Endodermal cell (in vitro differentiated cells): ENCODE measurements around the gene KCNJ12. TPM values are rescaled to one million over a fixed set of nuclear protein-coding genes. Genes with fewer than 3 reads are reported as not detected.
"Not testable (repeated sequence)": the region's sequence is repeated elsewhere in the genome, so short reads cannot be mapped to it uniquely, and the experiment has no call there.

ENCODE experiments used
- DNase-seq: peaks from one replicate; pipeline ENCODE4 v3.0.0-alpha.2; 2017
- H3K27ac ChIP-seq: 2 replicates; pipeline ENCODE4 v1.5.1; 2013; ENCODE audit warnings: mild to moderate bottlenecking, low read depth, low read length, moderate library complexity
- H3K27me3 ChIP-seq: 2 replicates; pipeline ENCODE4 v1.6.1; 2013; ENCODE audit warnings: mild to moderate bottlenecking, low read length, moderate library complexity; ENCODE audit not compliant: insufficient read depth, control insufficient read depth, poor library complexity, severe bottlenecking
- H3K36me3 ChIP-seq: 2 replicates; pipeline ENCODE4 v1.7.0; 2013; ENCODE audit warnings: mild to moderate bottlenecking, low read length, moderate library complexity; ENCODE audit not compliant: control insufficient read depth, insufficient read depth
- H3K4me1 ChIP-seq: one replicate; pipeline ENCODE4 v1.7.0; 2013; ENCODE audit warnings: low read length; ENCODE audit not compliant: control insufficient read depth, insufficient read depth
- H3K4me3 ChIP-seq: 2 replicates; pipeline ENCODE4 v1.5.1; 2013; ENCODE audit warnings: mild to moderate bottlenecking, low read length, moderate library complexity
- H3K9ac ChIP-seq: 2 replicates; pipeline ENCODE4 v1.6.1; 2013; ENCODE audit warnings: mild to moderate bottlenecking, low read length, moderate library complexity; ENCODE audit not compliant: poor library complexity, severe bottlenecking; ENCODE audit errors: extremely low read depth
- H3K9me3 ChIP-seq: 2 replicates; pipeline ENCODE4 v1.6.1; 2013; ENCODE audit warnings: mild to moderate bottlenecking, low read length, moderate library complexity; ENCODE audit not compliant: control insufficient read depth
- H3K27ac Mint-ChIP-seq: 2 replicates; pipeline ENCODE4 v1.8.0; 2020; ENCODE audit warnings: mixed read lengths
- H3K27me3 Mint-ChIP-seq: 2 replicates; pipeline ENCODE4 v1.8.0; 2021; ENCODE audit warnings: mild to moderate bottlenecking, mixed read lengths; ENCODE audit not compliant: insufficient read depth
- H3K36me3 Mint-ChIP-seq: 2 replicates; pipeline ENCODE4 v1.8.0; 2020; ENCODE audit warnings: low read depth, mixed read lengths
- H3K4me1 Mint-ChIP-seq: 2 replicates; pipeline ENCODE4 v1.8.0; 2020; ENCODE audit warnings: mixed read lengths
- H3K4me3 Mint-ChIP-seq: 2 replicates; pipeline ENCODE4 v1.8.0; 2020; ENCODE audit warnings: mild to moderate bottlenecking, moderate library complexity, mixed read lengths
- H3K9me3 Mint-ChIP-seq: 2 replicates; pipeline ENCODE4 v1.8.0; 2020; ENCODE audit warnings: mild to moderate bottlenecking, mixed read lengths
- WGBS, 2 experiments: methylation state at CpG; one replicate each; pipeline versions ENCODE4 v1.1.5 to v1.1.7; 2013; ENCODE audit warnings: missing lambda C conversion rate in 2 of 2, mixed read lengths in 1 of 2; ENCODE audit not compliant: insufficient coverage in 1 of 2, insufficient read length in 1 of 2; 5-methylcytosine and 5-hydroxymethylcytosine counted together
- total RNA-seq, 2 donors: library from RNA; stranded (reverse); fragmentation: NEBNext Ultra II Directional in 1 of 2; extraction: Animal tissue kit (Norgen Biotek cat#: 25700) in 1 of 2; gene quantifications; 2 replicates in 1 of 2; 3 replicates in 1 of 2; pipeline ENCODE4 v1.2.1, GENCODE V29; 2021
- TF ChIP-seq, protein P1 (sequence below): fragments of 200-600 bp; sonication (generic); conservative IDR thresholded peaks from 2 replicates; pipeline ENCODE4 v1.5.0; 2021; ENCODE audit warnings: antibody characterized with exemption, mild to moderate bottlenecking

The KCNJ12 gene
- total RNA-seq, 2 donors from 2014 or later, result 2.3 to 2.6 TPM

DNA sequence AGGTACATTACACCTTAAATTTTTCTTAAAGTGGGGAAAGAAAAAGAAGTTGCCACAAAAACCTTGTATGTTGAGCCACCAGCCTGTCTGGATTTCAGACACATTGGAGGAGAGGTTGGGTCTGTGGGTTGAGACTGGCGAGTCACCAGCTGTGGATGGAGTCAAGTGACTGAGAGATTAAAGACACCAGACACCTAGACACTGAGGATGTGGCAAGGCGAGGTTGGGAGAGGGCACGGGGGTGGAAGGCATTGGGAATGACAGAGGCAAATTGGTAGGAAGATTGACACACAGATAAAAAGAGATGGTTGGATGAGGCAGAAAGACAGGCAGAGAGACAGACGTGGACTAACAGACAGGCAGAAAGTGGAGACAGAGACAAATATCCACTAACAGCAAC lies 49.6 kb downstream of the KCNJ12 start:
- peak; percentile 22 for DNase-seq
- H3K27ac ChIP-seq, result no peak overlapping the region
- H3K36me3 ChIP-seq, result no peaks in the 10 kb centered on the region
- WGBS, 2 experiments, result 79 to 81% methylated on average over 3 to 4 of the region's 4 CpGs
- Mint-ChIP-seq H3K27me3 (peaks cover 2% of the 10 kb centered on the region), H3K36me3 (no peaks in the 10 kb centered on the region), H3K4me3 (no peak overlapping the region), H3K4me1 (peaks cover 2% of the 10 kb centered on the region), H3K27ac (no peak overlapping the region), H3K9me3 (peaks cover 10% of the 10 kb centered on the region)
- no peaks in the 10 kb centered on the region for H3K4me1 ChIP-seq
- no peaks in the 10 kb centered on the region for H3K9me3 ChIP-seq
- no peak overlapping the region for H3K9ac ChIP-seq
- no peaks in the 10 kb centered on the region for H3K27me3 ChIP-seq
- TF ChIP-seq, protein P1, sequence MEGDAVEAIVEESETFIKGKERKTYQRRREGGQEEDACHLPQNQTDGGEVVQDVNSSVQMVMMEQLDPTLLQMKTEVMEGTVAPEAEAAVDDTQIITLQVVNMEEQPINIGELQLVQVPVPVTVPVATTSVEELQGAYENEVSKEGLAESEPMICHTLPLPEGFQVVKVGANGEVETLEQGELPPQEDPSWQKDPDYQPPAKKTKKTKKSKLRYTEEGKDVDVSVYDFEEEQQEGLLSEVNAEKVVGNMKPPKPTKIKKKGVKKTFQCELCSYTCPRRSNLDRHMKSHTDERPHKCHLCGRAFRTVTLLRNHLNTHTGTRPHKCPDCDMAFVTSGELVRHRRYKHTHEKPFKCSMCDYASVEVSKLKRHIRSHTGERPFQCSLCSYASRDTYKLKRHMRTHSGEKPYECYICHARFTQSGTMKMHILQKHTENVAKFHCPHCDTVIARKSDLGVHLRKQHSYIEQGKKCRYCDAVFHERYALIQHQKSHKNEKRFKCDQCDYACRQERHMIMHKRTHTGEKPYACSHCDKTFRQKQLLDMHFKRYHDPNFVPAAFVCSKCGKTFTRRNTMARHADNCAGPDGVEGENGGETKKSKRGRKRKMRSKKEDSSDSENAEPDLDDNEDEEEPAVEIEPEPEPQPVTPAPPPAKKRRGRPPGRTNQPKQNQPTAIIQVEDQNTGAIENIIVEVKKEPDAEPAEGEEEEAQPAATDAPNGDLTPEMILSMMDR, result no peak
- H3K4me3 ChIP-seq, result no peak overlapping the region

DNA sequence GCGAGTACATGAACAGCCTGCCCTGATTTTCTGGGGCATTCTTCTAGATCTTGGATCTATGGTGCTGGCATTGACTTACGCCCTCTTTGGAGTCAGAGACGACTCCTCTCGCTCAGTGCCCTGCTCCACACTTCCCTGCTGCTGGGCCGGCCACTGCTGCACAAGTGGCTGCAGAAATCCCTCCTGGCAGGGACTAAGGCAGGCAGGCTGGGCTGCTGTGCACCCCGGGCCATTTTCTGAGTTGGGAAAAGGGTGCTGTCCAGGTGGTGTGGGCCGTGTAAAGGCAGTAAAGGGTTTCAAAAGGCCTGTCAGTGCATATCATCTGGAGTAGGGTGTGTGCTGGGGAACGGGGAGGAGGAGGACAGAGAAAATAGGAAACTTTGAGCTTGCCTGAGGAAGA lies 50.1 kb downstream of the KCNJ12 start:
- H3K36me3 Mint-ChIP-seq, H3K27ac ChIP-seq, H3K4me1 Mint-ChIP-seq, H3K9me3 ChIP-seq, H3K9ac ChIP-seq, H3K27me3 ChIP-seq, H3K4me1 ChIP-seq, H3K36me3 ChIP-seq, H3K9me3 Mint-ChIP-seq, H3K27ac Mint-ChIP-seq, H3K4me3 ChIP-seq, H3K4me3 Mint-ChIP-seq, H3K27me3 Mint-ChIP-seq: not testable (repeated sequence)
- WGBS, 2 experiments, result 87% methylated on average over 7 of the region's 8 CpGs; no CpG with 5 or more reads in 1 of the 2 experiments
- DNase-seq, result peak; percentile 13

DNA sequence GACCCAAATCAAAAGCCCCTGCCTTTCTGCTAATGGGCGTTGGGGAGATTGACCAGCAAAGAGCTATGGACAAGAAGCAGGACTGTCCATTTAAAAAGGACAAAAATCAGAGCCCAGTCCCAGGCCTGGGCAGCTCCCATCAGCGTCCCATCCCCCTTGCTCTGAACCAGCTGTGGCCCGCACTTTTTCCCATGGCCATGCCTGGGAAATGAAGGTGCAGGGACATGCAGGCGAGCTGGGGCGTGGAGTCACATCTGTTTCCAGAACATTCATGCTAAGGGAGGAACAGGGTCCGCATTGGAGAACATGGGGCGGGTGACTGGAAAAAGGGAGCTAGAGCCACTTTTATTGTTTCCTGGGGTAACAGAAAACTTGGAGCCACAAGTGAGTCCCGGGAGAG lies 50.7 kb downstream of the KCNJ12 start:
- 64 to 84% methylated on average over 2 to 7 of the region's 8 CpGs for WGBS, 2 experiments
- H3K27me3 ChIP-seq, H3K36me3 ChIP-seq, H3K27ac Mint-ChIP-seq, H3K4me1 Mint-ChIP-seq, H3K27ac ChIP-seq, H3K9me3 ChIP-seq, H3K9ac ChIP-seq, H3K4me3 Mint-ChIP-seq, H3K4me1 ChIP-seq, H3K4me3 ChIP-seq, H3K36me3 Mint-ChIP-seq, H3K27me3 Mint-ChIP-seq, H3K9me3 Mint-ChIP-seq: not testable (repeated sequence)
- peak; percentile 31 for DNase-seq

DNA sequence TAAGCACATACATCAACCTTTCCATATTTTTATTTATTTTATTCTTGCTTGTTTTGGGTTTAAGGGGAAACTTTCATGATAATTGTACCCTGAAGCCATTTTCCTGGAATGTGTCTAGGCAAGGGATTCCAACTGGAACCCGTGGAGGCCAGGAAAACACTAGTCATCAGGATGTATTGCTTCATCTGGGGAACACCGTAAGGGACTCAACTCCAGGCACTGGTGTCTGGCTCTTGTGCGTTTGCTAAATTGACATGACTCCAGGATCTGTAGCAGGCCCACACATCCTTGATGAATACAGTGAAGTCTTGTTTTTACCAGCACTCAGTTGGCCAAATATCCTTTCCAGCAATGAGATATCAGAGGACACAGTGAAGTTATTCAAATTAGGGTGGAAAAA lies 51.6 kb downstream of the KCNJ12 start:
- no CpG with 5 or more reads among the region's 3 CpGs for WGBS, 2 experiments

DNA sequence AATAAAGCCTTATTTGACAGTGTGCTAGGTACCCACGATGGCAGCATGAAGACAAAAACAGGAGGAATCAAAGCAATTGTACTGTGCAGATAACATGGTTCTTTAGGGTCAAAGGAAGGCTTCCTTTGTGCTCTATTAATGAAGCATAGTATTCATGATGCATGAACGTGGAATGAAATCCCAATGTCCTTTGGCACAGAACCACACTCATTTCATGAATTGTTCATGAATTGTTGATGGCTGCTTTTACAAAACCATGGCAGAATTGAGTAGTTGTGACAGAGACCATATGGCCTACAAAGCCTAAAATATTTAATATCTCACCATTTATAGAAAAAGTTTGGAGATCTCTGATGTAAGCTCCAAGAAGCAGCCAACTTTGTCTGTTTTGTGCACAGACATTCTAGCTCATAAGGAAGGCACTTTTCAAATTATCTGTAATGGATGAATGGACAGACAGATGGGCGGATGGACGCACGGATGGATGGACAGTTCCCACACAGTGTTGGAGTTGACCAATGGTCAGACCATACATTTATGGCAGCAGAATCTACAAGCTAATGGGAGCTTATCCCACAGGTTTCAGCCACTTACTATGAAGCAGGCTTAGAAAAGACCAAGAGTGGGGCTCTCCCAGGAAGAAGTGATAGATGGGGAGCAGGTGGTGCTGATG lies 52.7 kb downstream of the KCNJ12 start:
- H3K9me3 ChIP-seq, H3K9me3 Mint-ChIP-seq, H3K27ac ChIP-seq, H3K36me3 ChIP-seq, H3K4me3 ChIP-seq, H3K4me3 Mint-ChIP-seq, H3K27me3 ChIP-seq, H3K4me1 Mint-ChIP-seq, DNase-seq, H3K36me3 Mint-ChIP-seq, H3K4me1 ChIP-seq, H3K9ac ChIP-seq, H3K27ac Mint-ChIP-seq, H3K27me3 Mint-ChIP-seq: not testable (repeated sequence)
- 77 to 78% methylated on average over 4 to 5 of the region's 5 CpGs for WGBS, 2 experiments

More for the DNA sequence above, 51.6 kb downstream of the KCNJ12 start:
- not testable (repeated sequence) for H3K4me1 Mint-ChIP-seq, H3K27me3 ChIP-seq, H3K27me3 Mint-ChIP-seq, H3K4me1 ChIP-seq, DNase-seq, H3K4me3 Mint-ChIP-seq, H3K36me3 Mint-ChIP-seq, H3K9me3 ChIP-seq, H3K27ac Mint-ChIP-seq, H3K9me3 Mint-ChIP-seq, H3K27ac ChIP-seq, H3K9ac ChIP-seq, H3K36me3 ChIP-seq, H3K4me3 ChIP-seq

DNA sequence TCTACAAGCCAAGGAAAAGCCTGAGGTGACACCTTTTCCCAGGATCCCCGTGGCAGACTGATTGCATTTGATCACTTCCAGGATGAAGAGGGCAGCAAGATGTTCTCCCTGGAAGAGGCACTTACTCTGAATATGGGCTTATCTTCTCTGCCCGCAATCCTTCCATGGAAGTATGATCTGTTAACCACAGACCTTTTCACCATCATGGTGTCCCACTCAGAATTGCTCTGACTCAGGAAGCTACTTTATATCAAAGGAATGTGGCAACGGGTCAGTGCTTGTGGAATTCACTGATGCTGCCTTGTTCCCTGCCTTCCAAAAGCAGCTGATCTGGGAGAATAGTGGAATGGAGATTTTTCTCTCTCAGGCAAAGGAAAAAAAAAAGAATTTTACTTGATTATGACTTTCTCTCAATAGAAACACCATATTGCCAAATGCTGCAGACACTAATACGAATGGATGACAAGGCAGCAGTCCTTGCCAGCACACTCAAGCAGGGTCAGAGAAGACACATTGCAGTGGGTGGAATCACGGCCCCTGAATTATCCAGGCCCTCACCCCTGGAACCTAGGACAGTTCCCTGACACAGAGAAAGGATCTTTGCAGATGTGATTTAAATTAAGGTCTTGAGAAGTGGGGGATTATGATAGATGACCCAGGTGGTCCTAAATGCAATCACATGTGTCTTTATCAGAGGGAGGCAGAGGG lies 53.9 kb downstream of the KCNJ12 start:
- H3K4me3 ChIP-seq, H3K4me1 ChIP-seq: not testable (repeated sequence)
- WGBS, 2 experiments, result 100% methylated on average over 1 of the region's 5 CpGs; no CpG with 5 or more reads in 1 of the 2 experiments

More for the DNA sequence above, 53.9 kb downstream of the KCNJ12 start:
- H3K4me3 Mint-ChIP-seq, H3K27ac Mint-ChIP-seq, H3K9me3 Mint-ChIP-seq, H3K4me1 Mint-ChIP-seq, H3K9ac ChIP-seq, H3K27me3 Mint-ChIP-seq, H3K36me3 ChIP-seq, DNase-seq, H3K9me3 ChIP-seq, H3K36me3 Mint-ChIP-seq, H3K27me3 ChIP-seq, H3K27ac ChIP-seq: not testable (repeated sequence)
